Loucy (cell line): ENCODE data around the gene ARHGAP15.

Experiments used
- H2AFZ ChIP-seq: fragments of 200-600 bp; sonication (generic); 2 replicates; pipeline ENCODE4 v1.6.0; 2016; ENCODE audit warnings: antibody characterized with exemption, mild to moderate bottlenecking, low read length, moderate library complexity
- H3F3A ChIP-seq: fragments of 200-600 bp; 2 replicates; pipeline ENCODE4 v1.6.0; 2016; ENCODE audit warnings: antibody characterized with exemption, low read depth, mild to moderate bottlenecking
- H3K27me3 ChIP-seq: fragments of 200-600 bp; sonication (generic); 2 replicates; pipeline ENCODE4 v1.6.1; 2014; ENCODE audit warnings: low read length, mild to moderate bottlenecking; ENCODE audit not compliant: insufficient read depth, poor library complexity, severe bottlenecking
- H3K36me3 ChIP-seq: fragments of 200-600 bp; sonication (generic); 2 replicates; pipeline ENCODE4 v1.6.1; 2016; ENCODE audit warnings: low read length; ENCODE audit not compliant: insufficient read depth
- H3K4me1 ChIP-seq: fragments of 200-600 bp; sonication (generic); 2 replicates; pipeline ENCODE4 v1.5.1; 2014; ENCODE audit warnings: low read length, mild to moderate bottlenecking; ENCODE audit not compliant: insufficient read depth, poor library complexity, severe bottlenecking
- H3K4me2 ChIP-seq: fragments of 200-600 bp; sonication (generic); 2 replicates; pipeline ENCODE4 v1.6.0; 2014; ENCODE audit warnings: antibody characterized with exemption, low read length, low read depth, mild to moderate bottlenecking; ENCODE audit not compliant: poor library complexity, severe bottlenecking
- H3K4me3 ChIP-seq: fragments of 200-600 bp; sonication (generic); 2 replicates; pipeline ENCODE4 v1.5.1; 2014; ENCODE audit warnings: low read length, mild to moderate bottlenecking, mixed read lengths; ENCODE audit not compliant: poor library complexity, severe bottlenecking
- H3K79me2 ChIP-seq: fragments of 200-600 bp; sonication (generic); 2 replicates; pipeline ENCODE4 v1.6.1; 2014; ENCODE audit warnings: low read length; ENCODE audit not compliant: insufficient read depth
- H3K9ac ChIP-seq: fragments of 200-600 bp; sonication (generic); 2 replicates; pipeline ENCODE4 v1.6.0; 2014; ENCODE audit warnings: mild to moderate bottlenecking, low read depth, low read length, moderate library complexity; ENCODE audit not compliant: poor library complexity, severe bottlenecking
- H3K9me2 ChIP-seq: fragments of 200-600 bp; sonication (generic); replicated peaks from 2 replicates; pipeline ENCODE4 v1.6.1; 2016; ENCODE audit warnings: low read depth, low read length, mixed read lengths
- H3K9me3 ChIP-seq: fragments of 200-600 bp; sonication (generic); 2 replicates; pipeline ENCODE4 v1.6.1; 2014; ENCODE audit warnings: mild to moderate bottlenecking, antibody characterized with exemption, low read length, low read depth; ENCODE audit not compliant: insufficient read depth
- H4K20me1 ChIP-seq: fragments of 200-600 bp; sonication (generic); 2 replicates; pipeline ENCODE4 v1.6.0; 2014; ENCODE audit warnings: antibody characterized with exemption, low read length, mild to moderate bottlenecking; ENCODE audit not compliant: insufficient read depth, poor library complexity, severe bottlenecking
- EZH2phosphoT487 ChIP-seq: fragments of 200-600 bp; IDR thresholded peaks from 2 replicates; pipeline ENCODE4 v1.6.1; 2018; ENCODE audit warnings: antibody characterized with exemption, mild to moderate bottlenecking, moderate library complexity, borderline replicate concordance
- TF ChIP-seq, protein P1 (sequence below): fragments of 200-600 bp; sonication (generic); conservative IDR thresholded peaks from 2 replicates; pipeline ENCODE4 v1.5.1; 2014; ENCODE audit warnings: mild to moderate bottlenecking, antibody characterized with exemption, low read length

Gene ARHGAP15

DNA sequence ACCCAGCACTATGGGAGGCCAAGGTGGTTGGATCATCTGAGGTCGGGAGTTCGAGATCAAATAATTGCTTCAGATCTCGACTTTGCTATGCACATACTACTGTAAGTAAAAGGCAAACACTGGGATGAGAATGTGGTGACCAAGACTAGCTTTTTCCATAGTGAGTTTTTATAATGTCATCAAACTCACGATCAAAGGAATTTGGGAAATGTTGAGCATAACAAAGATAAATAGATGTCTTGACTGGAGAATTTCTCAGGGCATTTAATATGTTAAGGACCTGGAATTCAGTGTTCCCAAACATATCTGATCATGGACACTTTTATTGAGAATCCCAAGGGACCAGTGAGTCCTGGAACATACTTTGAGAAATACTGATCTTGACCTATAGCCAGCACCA, 205.6 kb downstream of the ARHGAP15 start:
- Histone ChIP-seq H3K9ac (no peak overlapping the region), H3F3A (no peaks in the 10 kb centered on the region), H3K36me3 (peaks cover 9% of the 10 kb centered on the region; the same call in 1 of the 2 replicates), H3K79me2 (peaks cover 12% of the 10 kb centered on the region; the same call in 1 of the 2 replicates), H3K4me1 (no peaks in the 10 kb centered on the region), H2AFZ (no peak overlapping the region), H3K4me2 (no peak overlapping the region), H3K27me3 (no peaks in the 10 kb centered on the region), H4K20me1 (peaks cover 24% of the 10 kb centered on the region), H3K4me3 (no peak overlapping the region), H3K9me3 (no peaks in the 10 kb centered on the region), H3K9me2 (no peaks in the 10 kb centered on the region)
- TF ChIP-seq, protein P1, sequence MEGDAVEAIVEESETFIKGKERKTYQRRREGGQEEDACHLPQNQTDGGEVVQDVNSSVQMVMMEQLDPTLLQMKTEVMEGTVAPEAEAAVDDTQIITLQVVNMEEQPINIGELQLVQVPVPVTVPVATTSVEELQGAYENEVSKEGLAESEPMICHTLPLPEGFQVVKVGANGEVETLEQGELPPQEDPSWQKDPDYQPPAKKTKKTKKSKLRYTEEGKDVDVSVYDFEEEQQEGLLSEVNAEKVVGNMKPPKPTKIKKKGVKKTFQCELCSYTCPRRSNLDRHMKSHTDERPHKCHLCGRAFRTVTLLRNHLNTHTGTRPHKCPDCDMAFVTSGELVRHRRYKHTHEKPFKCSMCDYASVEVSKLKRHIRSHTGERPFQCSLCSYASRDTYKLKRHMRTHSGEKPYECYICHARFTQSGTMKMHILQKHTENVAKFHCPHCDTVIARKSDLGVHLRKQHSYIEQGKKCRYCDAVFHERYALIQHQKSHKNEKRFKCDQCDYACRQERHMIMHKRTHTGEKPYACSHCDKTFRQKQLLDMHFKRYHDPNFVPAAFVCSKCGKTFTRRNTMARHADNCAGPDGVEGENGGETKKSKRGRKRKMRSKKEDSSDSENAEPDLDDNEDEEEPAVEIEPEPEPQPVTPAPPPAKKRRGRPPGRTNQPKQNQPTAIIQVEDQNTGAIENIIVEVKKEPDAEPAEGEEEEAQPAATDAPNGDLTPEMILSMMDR: no peak
- TF ChIP-seq EZH2phosphoT487: no peak

DNA sequence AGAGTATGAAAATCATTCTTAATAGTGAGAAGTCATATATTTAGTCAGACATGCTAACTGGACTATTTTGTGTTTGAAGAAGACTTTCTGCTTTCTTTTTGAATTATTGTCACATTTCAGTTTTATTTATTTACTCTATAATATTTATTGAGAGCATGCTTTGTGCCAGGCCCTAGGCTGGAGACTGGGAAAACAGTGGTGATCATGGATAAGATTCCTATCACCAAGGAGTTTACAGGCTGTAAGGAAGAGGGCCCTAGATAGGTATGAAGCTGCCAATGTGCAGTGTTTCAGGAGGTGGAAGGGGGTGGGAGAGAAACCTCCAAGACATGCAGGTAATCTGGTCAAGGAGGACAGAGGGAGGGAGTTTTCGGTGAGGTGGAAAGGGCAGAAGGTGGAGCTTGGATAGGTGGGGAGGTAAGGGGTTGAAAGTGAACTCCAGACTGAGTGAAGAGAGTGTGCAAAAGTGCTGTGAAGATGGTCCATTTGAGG, 207.5 kb downstream of the ARHGAP15 start:
- Histone ChIP-seq H3K79me2 (peaks cover 22% of the 10 kb centered on the region), H3K27me3 (no peaks in the 10 kb centered on the region), H3K9me2 (no peaks in the 10 kb centered on the region), H3K4me2 (no peak overlapping the region), H3K4me3 (no peak overlapping the region), H3K4me1 (no peaks in the 10 kb centered on the region), H3K9me3 (no peaks in the 10 kb centered on the region), H3K36me3 (peaks cover 6% of the 10 kb centered on the region; the same call in 1 of the 2 replicates), H3K9ac (no peak overlapping the region), H2AFZ (no peak overlapping the region), H3F3A (no peaks in the 10 kb centered on the region), H4K20me1 (peaks cover 14% of the 10 kb centered on the region)
- TF ChIP-seq, protein P1: no peak
- TF ChIP-seq EZH2phosphoT487: no peak

DNA sequence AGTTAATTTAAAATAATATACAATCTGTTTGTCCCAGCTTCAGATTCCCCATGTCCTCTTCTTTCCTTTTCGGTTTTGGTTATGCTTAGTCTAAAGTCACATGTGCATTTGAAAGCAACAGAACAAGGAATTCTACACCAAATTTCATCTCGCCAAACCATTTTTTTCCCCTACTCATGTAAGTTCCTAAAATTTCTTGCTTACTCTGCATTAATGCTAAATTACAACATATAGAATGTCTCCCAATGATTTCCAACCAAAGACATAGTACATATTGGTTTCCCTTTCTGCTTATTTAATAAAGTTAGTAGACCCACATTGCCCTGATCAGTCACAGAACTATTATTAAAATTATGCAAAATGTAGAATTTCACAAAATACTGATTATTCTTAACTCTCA, 212.3 kb downstream of the ARHGAP15 start:
- Histone ChIP-seq H3K4me3 (no peak overlapping the region), H3K36me3 (0 out of 2 replicates have a peak, but pooled peaks cover 4% of the 10 kb centered on the region), H3K9me3 (no peaks in the 10 kb centered on the region), H3K9ac (no peak overlapping the region), H2AFZ (no peak overlapping the region), H3K27me3 (no peaks in the 10 kb centered on the region), H3K79me2 (peaks cover 44% of the 10 kb centered on the region), H3K4me1 (no peaks in the 10 kb centered on the region), H3K9me2 (no peaks in the 10 kb centered on the region), H4K20me1 (peaks cover 21% of the 10 kb centered on the region), H3K4me2 (no peak overlapping the region), H3F3A (no peaks in the 10 kb centered on the region)
- TF ChIP-seq EZH2phosphoT487: no peak
- TF ChIP-seq, protein P1: no peak
